ENCODE results near the gene PDCD6IP.

The PDCD6IP gene

DNA sequence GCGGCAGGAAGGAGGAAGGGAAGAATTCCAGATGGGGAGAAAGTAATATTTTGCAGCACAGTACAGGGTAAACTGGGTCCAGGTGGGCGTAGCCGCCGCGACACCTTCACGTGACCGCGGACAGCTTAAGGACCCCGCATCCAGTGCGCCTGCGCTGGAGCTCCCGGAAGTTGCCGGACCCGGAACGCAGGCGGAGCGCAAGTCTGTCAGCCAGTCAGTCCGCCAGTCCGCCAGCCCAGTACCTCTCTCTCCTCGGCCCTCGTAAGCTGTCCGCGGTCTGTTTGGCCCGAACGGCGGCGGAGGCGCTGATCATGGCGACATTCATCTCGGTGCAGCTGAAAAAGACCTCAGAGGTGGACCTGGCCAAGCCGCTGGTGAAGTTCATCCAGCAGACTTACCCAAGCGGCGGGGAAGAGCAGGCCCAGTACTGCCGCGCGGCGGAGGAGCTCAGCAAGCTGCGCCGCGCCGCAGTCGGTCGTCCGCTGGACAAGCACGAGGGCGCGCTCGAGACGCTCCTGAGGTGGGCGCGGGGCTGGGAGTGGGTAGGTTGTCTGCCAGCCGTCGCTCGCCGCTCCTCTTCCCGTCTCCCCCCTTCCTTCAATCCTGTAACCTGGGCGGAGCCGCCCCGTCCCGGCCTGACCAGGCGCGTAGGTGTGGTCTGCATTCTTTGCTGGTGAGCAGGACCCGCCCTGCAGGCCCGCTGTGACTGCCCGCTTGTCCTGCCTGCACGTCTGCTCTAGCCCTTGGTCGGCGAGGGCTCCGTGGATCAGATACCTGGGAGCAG is at the start of gene PDCD6IP (continued):
- TF ChIP-seq, protein P1, sequence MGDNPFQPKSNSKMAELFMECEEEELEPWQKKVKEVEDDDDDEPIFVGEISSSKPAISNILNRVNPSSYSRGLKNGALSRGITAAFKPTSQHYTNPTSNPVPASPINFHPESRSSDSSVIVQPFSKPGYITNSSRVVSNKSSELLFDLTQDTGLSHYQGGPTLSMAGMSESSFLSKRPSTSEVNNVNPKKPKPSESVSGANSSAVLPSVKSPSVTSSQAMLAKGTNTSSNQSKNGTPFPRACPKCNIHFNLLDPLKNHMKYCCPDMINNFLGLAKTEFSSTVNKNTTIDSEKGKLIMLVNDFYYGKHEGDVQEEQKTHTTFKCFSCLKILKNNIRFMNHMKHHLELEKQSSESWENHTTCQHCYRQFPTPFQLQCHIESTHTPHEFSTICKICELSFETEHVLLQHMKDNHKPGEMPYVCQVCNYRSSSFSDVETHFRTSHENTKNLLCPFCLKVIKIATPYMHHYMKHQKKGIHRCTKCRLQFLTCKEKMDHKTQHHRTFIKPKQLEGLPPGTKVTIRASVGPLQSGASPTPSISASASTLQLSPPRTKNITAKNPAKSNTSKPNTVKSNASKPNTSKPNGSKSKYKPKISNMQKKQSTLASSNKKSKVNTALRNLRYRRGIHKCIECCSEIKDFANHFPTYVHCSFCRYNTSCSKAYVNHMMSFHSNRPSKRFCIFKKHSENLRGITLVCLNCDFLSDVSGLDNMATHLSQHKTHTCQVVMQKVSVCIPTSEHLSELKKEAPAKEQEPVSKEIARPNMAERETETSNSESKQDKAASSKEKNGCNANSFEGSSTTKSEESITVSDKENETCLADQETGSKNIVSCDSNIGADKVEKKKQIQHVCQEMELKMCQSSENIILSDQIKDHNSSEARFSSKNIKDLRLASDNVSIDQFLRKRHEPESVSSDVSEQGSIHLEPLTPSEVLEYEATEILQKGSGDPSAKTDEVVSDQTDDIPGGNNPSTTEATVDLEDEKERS (tag by site-specific recombination; IDR thresholded peaks at IDR 0.05) = 0 out of 2 replicates have a peak, but pooled peaks have one; percentile 25
- TF ChIP-seq ZNF530 (tag by site-specific recombination; IDR thresholded peaks at IDR 0.05; ENCODE audit: low read depth) (no peak), MZF1 (tag by site-specific recombination; IDR thresholded peaks at IDR 0.05; ENCODE audit: borderline replicate concordance) (no peak), WT1 (tag by site-specific recombination; IDR thresholded peaks at IDR 0.05) (peak; percentile 9; the same call in 1 of the 2 replicates), ZNF121 (tag by site-specific recombination; IDR thresholded peaks at IDR 0.05) (peak; percentile 58; the same call in 1 of the 2 replicates), ZIC2 (tag by site-specific recombination; IDR thresholded peaks at IDR 0.05) (peak; percentile 39; the same call in 1 of the 2 replicates), ZNF670 (tag by site-specific recombination; IDR thresholded peaks at IDR 0.05; ENCODE audit: low read depth) (no peak), ZFP69B (tag by site-specific recombination; IDR thresholded peaks at IDR 0.05) (peak; percentile 65; the same call in 1 of the 2 replicates), FEZF1 (tag by site-specific recombination; IDR thresholded peaks at IDR 0.05) (no peak), GLI4 (tag by site-specific recombination; IDR thresholded peaks at IDR 0.05) (peak; percentile 81; the same call in 1 of the 2 replicates), ZNF354C (tag by site-specific recombination; IDR thresholded peaks at IDR 0.05; ENCODE audit: borderline replicate concordance, low read depth) (no peak), ZBTB17 (tag by site-specific recombination; IDR thresholded peaks at IDR 0.05) (peak; percentile 93), ZNF423 (tag by site-specific recombination; IDR thresholded peaks at IDR 0.05) (no peak), ZNF366 (tag by site-specific recombination; conservative IDR thresholded peaks at IDR 0.05) (peak; percentile 43; the same call in 1 of the 2 replicates), ZNF292 (tag by site-specific recombination; IDR thresholded peaks at IDR 0.05; ENCODE audit: borderline replicate concordance, low read depth) (no peak), ZNF202 (tag by site-specific recombination; IDR thresholded peaks at IDR 0.05; ENCODE audit: borderline replicate concordance) (no peak), BCL11B (tag by site-specific recombination; IDR thresholded peaks at IDR 0.05; ENCODE audit: low read depth) (no peak), ZNF48 (tag by site-specific recombination; IDR thresholded peaks at IDR 0.05) (no peak)
- TF ChIP-seq, protein P2, sequence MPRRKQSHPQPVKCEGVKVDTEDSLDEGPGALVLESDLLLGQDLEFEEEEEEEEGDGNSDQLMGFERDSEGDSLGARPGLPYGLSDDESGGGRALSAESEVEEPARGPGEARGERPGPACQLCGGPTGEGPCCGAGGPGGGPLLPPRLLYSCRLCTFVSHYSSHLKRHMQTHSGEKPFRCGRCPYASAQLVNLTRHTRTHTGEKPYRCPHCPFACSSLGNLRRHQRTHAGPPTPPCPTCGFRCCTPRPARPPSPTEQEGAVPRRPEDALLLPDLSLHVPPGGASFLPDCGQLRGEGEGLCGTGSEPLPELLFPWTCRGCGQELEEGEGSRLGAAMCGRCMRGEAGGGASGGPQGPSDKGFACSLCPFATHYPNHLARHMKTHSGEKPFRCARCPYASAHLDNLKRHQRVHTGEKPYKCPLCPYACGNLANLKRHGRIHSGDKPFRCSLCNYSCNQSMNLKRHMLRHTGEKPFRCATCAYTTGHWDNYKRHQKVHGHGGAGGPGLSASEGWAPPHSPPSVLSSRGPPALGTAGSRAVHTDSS (tag by site-specific recombination; IDR thresholded peaks at IDR 0.05) = no peak
- TF ChIP-seq, protein P3, sequence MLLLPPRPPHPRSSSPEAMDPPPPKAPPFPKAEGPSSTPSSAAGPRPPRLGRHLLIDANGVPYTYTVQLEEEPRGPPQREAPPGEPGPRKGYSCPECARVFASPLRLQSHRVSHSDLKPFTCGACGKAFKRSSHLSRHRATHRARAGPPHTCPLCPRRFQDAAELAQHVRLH (tag by site-specific recombination; IDR thresholded peaks at IDR 0.05) = peak; percentile 79
- TF ChIP-seq, protein P4, sequence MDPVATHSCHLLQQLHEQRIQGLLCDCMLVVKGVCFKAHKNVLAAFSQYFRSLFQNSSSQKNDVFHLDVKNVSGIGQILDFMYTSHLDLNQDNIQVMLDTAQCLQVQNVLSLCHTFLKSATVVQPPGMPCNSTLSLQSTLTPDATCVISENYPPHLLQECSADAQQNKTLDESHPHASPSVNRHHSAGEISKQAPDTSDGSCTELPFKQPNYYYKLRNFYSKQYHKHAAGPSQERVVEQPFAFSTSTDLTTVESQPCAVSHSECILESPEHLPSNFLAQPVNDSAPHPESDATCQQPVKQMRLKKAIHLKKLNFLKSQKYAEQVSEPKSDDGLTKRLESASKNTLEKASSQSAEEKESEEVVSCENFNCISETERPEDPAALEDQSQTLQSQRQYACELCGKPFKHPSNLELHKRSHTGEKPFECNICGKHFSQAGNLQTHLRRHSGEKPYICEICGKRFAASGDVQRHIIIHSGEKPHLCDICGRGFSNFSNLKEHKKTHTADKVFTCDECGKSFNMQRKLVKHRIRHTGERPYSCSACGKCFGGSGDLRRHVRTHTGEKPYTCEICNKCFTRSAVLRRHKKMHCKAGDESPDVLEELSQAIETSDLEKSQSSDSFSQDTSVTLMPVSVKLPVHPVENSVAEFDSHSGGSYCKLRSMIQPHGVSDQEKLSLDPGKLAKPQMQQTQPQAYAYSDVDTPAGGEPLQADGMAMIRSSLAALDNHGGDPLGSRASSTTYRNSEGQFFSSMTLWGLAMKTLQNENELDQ (tag by site-specific recombination; IDR thresholded peaks at IDR 0.05; ENCODE audit: low read depth) = no peak
- TF ChIP-seq, protein P5, sequence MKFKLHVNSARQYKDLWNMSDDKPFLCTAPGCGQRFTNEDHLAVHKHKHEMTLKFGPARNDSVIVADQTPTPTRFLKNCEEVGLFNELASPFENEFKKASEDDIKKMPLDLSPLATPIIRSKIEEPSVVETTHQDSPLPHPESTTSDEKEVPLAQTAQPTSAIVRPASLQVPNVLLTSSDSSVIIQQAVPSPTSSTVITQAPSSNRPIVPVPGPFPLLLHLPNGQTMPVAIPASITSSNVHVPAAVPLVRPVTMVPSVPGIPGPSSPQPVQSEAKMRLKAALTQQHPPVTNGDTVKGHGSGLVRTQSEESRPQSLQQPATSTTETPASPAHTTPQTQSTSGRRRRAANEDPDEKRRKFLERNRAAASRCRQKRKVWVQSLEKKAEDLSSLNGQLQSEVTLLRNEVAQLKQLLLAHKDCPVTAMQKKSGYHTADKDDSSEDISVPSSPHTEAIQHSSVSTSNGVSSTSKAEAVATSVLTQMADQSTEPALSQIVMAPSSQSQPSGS (tag by site-specific recombination; IDR thresholded peaks at IDR 0.05; ENCODE audit: low read depth) = no peak
- TF ChIP-seq, protein P6, sequence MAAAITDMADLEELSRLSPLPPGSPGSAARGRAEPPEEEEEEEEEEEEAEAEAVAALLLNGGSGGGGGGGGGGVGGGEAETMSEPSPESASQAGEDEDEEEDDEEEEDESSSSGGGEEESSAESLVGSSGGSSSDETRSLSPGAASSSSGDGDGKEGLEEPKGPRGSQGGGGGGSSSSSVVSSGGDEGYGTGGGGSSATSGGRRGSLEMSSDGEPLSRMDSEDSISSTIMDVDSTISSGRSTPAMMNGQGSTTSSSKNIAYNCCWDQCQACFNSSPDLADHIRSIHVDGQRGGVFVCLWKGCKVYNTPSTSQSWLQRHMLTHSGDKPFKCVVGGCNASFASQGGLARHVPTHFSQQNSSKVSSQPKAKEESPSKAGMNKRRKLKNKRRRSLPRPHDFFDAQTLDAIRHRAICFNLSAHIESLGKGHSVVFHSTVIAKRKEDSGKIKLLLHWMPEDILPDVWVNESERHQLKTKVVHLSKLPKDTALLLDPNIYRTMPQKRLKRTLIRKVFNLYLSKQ (tag by site-specific recombination; IDR thresholded peaks at IDR 0.05; ENCODE audit: borderline replicate concordance) = no peak
- TF ChIP-seq, protein P7, sequence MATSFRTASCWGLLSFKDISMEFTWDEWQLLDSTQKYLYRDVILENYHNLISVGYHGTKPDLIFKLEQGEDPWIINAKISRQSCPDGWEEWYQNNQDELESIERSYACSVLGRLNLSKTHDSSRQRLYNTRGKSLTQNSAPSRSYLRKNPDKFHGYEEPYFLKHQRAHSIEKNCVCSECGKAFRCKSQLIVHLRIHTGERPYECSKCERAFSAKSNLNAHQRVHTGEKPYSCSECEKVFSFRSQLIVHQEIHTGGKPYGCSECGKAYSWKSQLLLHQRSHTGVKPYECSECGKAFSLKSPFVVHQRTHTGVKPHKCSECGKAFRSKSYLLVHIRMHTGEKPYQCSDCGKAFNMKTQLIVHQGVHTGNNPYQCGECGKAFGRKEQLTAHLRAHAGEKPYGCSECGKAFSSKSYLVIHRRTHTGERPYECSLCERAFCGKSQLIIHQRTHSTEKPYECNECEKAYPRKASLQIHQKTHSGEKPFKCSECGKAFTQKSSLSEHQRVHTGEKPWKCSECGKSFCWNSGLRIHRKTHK (tag by site-specific recombination; IDR thresholded peaks at IDR 0.05) = no peak
- TF ChIP-seq, protein P8, sequence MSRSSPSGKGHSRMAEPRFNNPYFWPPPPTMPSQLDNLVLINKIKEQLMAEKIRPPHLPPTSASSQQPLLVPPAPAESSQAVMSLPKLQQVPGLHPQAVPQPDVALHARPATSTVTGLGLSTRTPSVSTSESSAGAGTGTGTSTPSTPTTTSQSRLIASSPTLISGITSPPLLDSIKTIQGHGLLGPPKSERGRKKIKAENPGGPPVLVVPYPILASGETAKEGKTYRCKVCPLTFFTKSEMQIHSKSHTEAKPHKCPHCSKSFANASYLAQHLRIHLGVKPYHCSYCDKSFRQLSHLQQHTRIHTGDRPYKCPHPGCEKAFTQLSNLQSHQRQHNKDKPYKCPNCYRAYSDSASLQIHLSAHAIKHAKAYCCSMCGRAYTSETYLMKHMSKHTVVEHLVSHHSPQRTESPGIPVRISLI (tag by site-specific recombination; IDR thresholded peaks at IDR 0.05) = no peak
